ENCODE measurements around the gene METAP2. TPM values are rescaled to one million over a fixed set of nuclear protein-coding genes. Genes with fewer than 3 reads are reported as not detected.

METAP2 gene
- total and polyA plus RNA-seq, 5 donors, result 55.0 to 70.3 (median 65.8) TPM

- ATAC-seq, result no peak
- no peak for DNase-seq
- intact Hi-C loops (cut with DNase I), result no loop called here
- Histone ChIP-seq H3K4me1 (ENCODE audit: control insufficient read depth, insufficient read depth, low read length) (no peaks in the 10 kb centered on the region), H3K27ac (ENCODE audit: low read length) (no peak overlapping the region), H3K27me3 (ENCODE audit: control insufficient read depth, insufficient read depth) (no peaks in the 10 kb centered on the region), H3K4me3 (ENCODE audit: low read length) (peak overlapping the region; percentile 89), H3K9me3 (ENCODE audit: control insufficient read depth, low read length) (no peaks in the 10 kb centered on the region)
- 74% methylated on average over 12 of the region's 12 CpGs for WGBS
These were observed 75.6 kb downstream of the METAP2 start for GRCh38 chr12:95549392-95550084.

GRCh38 chr12:95551305-95551704, 77.4 kb downstream of the METAP2 start, which contains the start of gene USP44:
Gene USP44, minus strand, starts transcription at chr12:95551476. Its CDS starts 17,220 bp downstream, at chr12:95534256.
- H3K27ac ChIP-seq (ENCODE audit: low read length), result no peak within 1 kb of the TSS
- intact Hi-C loops (cut with DNase I), result no loop called here
- WGBS, result 31% methylated on average over 9 of the region's 9 CpGs
- H3K4me1 ChIP-seq (ENCODE audit: control insufficient read depth, insufficient read depth, low read length), result no peaks in the 10 kb centered on the region
- no peaks in the 10 kb centered on the region for H3K9me3 ChIP-seq (ENCODE audit: control insufficient read depth, low read length)
- DNase-seq, result no peak
- H3K27me3 ChIP-seq (ENCODE audit: control insufficient read depth, insufficient read depth), result no peaks in the 10 kb centered on the region
- no peak within 1 kb of the TSS for H3K4me3 ChIP-seq (ENCODE audit: low read length)
- ATAC-seq, result no peak

- WGBS, result 71% methylated on average over 7 of the region's 7 CpGs
- Histone ChIP-seq H3K4me1 (ENCODE audit: control insufficient read depth, insufficient read depth, low read length) (no peaks in the 10 kb centered on the region), H3K4me3 (ENCODE audit: low read length) (no peak overlapping the region), H3K9me3 (ENCODE audit: control insufficient read depth, low read length) (no peaks in the 10 kb centered on the region), H3K27ac (ENCODE audit: low read length) (no peak overlapping the region), H3K27me3 (ENCODE audit: control insufficient read depth, insufficient read depth) (no peaks in the 10 kb centered on the region)
- ATAC-seq (no peak), DNase-seq (no peak)
- intact Hi-C loops (cut with DNase I), result no loop called here
These were observed 78.1 kb downstream of the METAP2 start for GRCh38 chr12:95551913-95552516.

GRCh38 chr12:95553197-95553943, 79.4 kb downstream of the METAP2 start:
- intact Hi-C loops (cut with DNase I), result no loop called here
- Histone ChIP-seq H3K4me1 (ENCODE audit: control insufficient read depth, insufficient read depth, low read length) (no peaks in the 10 kb centered on the region), H3K27me3 (ENCODE audit: control insufficient read depth, insufficient read depth) (no peaks in the 10 kb centered on the region), H3K9me3 (ENCODE audit: control insufficient read depth, low read length) (no peaks in the 10 kb centered on the region), H3K27ac (ENCODE audit: low read length) (no peak overlapping the region), H3K4me3 (ENCODE audit: low read length) (no peak overlapping the region)
- no peak for DNase-seq
- ATAC-seq, result no peak
- WGBS, result 85% methylated on average over 5 of the region's 5 CpGs

GRCh38 chr12:95554532-95555071, 80.7 kb downstream of the METAP2 start:
- DNase-seq (no peak), ATAC-seq (no peak)
- 53% methylated on average over 4 of the region's 4 CpGs for WGBS
- Histone ChIP-seq H3K27me3 (ENCODE audit: control insufficient read depth, insufficient read depth) (no peaks in the 10 kb centered on the region), H3K4me1 (ENCODE audit: control insufficient read depth, insufficient read depth, low read length) (no peaks in the 10 kb centered on the region), H3K27ac (ENCODE audit: low read length) (no peak overlapping the region), H3K4me3 (ENCODE audit: low read length) (no peak overlapping the region), H3K9me3 (ENCODE audit: control insufficient read depth, low read length) (no peaks in the 10 kb centered on the region)
- intact Hi-C loops (cut with DNase I), result no loop called here

- no peaks in the 10 kb centered on the region for H3K4me1 ChIP-seq (ENCODE audit: control insufficient read depth, insufficient read depth, low read length)
- intact Hi-C loops (cut with DNase I), result no loop called here
- no peak for ATAC-seq
- no peak overlapping the region for H3K27ac ChIP-seq (ENCODE audit: low read length)
- no peaks in the 10 kb centered on the region for H3K27me3 ChIP-seq (ENCODE audit: control insufficient read depth, insufficient read depth)
- WGBS, result 80% methylated on average over 1 of the region's 1 CpG
- H3K4me3 ChIP-seq (ENCODE audit: low read length), result no peak overlapping the region
- H3K9me3 ChIP-seq (ENCODE audit: control insufficient read depth, low read length), result no peaks in the 10 kb centered on the region
- no peak for DNase-seq
These were observed 83.7 kb downstream of the METAP2 start for GRCh38 chr12:95557625-95558024.

Other genes starting within 250 kb of the METAP2 start
- 1 to 10 TPM; 1.1 to 3.4 (median 2.3) TPM for gene USP44, start 77.3 kb downstream of the METAP2 start, total RNA-seq
- 0.84 TPM for gene USP44, start 77.3 kb downstream of the METAP2 start, polyA plus RNA-seq